GM12874 (cell line): ENCODE data around the gene AUTS2.

Experiments
- CTCF ChIP-seq: IDR thresholded peaks from 2 replicates; pipeline ENCODE4 v1.5.1; 2011; ENCODE audit warnings: low read depth, mild to moderate bottlenecking, control low read depth, low read length, moderate library complexity; ENCODE audit not compliant: insufficient read depth

The AUTS2 gene

GRCh38 chr7:70788276-70788675 is 1190.0 kb downstream of the AUTS2 start:
- no peak for TF ChIP-seq CTCF

GRCh38 chr7:70789481-70790214 is 1191.4 kb downstream of the AUTS2 start:
- TF ChIP-seq CTCF = no peak

- TF ChIP-seq CTCF = no peak
Measured at GRCh38 chr7:70790215-70791073, 1192.2 kb downstream of the AUTS2 start.

GRCh38 chr7:70791341-70791740 is 1193.1 kb downstream of the AUTS2 start:
- TF ChIP-seq CTCF = no peak

- no peak for TF ChIP-seq CTCF
Measured at GRCh38 chr7:70793060-70793459, 1194.8 kb downstream of the AUTS2 start.

- no peak for TF ChIP-seq CTCF
Measured at GRCh38 chr7:70793821-70794220, 1195.5 kb downstream of the AUTS2 start.

GRCh38 chr7:70794962-70795361 is 1196.7 kb downstream of the AUTS2 start:
- TF ChIP-seq CTCF = no peak
